ENCODE measurements around the gene TMEM184C. TPM values are rescaled to one million over a fixed set of nuclear protein-coding genes. Genes with fewer than 3 reads are reported as not detected.
A peak's percentile ranks its signal among the peaks of the same experiment; 100 is the strongest.

TMEM184C gene
- total RNA-seq, 1 donor: 38.2 TPM

DNA sequence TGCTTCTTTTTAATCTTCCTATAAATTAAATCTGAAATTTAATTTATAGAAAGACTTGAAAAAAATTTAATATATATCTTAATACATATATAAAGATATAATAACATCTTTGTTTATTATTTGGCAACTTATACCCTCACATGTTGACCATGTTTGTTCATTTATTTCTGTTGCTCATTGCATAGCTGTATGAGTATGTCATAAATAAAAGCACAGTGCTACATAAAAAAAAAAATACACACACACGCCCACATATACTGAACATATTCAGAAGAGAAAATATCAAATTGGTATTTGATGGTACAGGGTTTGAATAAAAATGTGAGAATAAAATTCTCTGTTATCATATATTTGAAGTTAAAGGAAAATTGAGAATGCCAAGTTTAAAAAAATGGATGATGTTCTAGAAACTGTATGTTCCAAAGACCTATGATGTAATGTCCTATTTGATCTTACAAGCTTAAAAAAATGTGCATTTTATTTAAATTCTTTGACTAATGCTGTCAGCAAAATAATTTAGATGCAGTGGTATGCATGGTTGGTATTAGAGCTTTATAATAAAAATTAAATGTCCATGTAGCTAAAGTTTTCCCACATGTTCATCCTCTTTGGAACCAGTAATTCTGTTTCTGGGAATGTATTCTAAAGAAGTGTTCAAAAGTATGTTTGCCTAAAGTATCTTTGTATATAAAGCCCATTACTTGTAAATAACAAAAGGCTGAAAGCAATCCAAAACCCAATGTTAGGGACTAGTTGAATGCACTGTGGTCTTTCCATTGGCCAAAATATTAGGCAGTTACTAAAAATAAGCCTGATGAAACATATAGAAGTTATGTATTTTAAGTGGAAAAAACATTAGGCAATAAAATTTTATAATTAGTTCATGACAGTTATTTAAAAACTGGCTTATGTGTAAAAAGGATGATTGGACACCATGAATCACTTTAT is 12.9 kb downstream of the TMEM184C start:
- no peak overlapping the region for H3K4me3 ChIP-seq (ENCODE audit: low read depth, low read length)
- DNase-seq (ENCODE audit: low read depth): no peak
- TF ChIP-seq, protein P1, sequence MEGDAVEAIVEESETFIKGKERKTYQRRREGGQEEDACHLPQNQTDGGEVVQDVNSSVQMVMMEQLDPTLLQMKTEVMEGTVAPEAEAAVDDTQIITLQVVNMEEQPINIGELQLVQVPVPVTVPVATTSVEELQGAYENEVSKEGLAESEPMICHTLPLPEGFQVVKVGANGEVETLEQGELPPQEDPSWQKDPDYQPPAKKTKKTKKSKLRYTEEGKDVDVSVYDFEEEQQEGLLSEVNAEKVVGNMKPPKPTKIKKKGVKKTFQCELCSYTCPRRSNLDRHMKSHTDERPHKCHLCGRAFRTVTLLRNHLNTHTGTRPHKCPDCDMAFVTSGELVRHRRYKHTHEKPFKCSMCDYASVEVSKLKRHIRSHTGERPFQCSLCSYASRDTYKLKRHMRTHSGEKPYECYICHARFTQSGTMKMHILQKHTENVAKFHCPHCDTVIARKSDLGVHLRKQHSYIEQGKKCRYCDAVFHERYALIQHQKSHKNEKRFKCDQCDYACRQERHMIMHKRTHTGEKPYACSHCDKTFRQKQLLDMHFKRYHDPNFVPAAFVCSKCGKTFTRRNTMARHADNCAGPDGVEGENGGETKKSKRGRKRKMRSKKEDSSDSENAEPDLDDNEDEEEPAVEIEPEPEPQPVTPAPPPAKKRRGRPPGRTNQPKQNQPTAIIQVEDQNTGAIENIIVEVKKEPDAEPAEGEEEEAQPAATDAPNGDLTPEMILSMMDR (IDR thresholded peaks at IDR 0.05; ENCODE audit: insufficient read depth, low read length): no peak

DNA sequence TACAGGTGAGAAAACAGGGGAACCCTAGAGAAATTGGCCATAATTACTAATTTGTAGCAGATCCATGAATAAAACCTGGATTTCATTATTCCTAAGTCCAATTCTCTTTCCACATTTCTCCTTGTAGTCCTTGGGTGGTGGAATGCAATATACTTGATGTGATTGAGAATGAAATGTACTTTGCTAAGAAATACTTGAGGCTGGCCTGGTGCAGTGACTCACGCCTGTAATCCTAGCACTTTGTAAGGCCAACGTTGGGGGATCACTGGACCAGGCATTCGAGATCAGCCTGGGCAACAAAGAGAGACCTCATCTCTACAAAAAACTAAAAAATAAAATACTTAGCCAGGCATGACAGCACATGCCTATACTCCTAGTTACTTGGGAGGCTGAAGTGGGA is 15.9 kb downstream of the TMEM184C start:
- DNase-seq (ENCODE audit: low read depth): no peak
- no peak overlapping the region for H3K4me3 ChIP-seq (ENCODE audit: low read depth, low read length)
- TF ChIP-seq, protein P1 (IDR thresholded peaks at IDR 0.05; ENCODE audit: insufficient read depth, low read length): no peak

DNA sequence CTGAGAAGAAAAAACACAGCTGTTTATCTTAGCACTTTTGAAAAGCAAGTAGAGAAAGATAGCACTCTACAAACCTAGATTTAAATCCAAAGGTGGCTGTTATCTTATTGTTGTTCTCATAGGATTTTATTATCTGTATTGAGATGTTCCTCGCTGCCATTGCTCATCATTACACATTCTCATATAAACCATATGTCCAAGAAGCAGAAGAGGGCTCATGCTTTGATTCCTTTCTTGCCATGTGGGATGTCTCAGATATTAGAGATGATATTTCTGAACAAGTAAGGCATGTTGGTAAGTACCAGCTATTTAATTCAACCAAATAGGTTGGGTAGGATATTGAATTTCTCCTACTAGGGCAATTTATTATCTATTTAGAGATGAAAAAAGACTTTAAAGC is 16.4 kb downstream of the TMEM184C start:
- no peak for DNase-seq (ENCODE audit: low read depth)
- TF ChIP-seq, protein P1 (IDR thresholded peaks at IDR 0.05; ENCODE audit: insufficient read depth, low read length): no peak
- H3K4me3 ChIP-seq (ENCODE audit: low read depth, low read length): no peak overlapping the region

DNA sequence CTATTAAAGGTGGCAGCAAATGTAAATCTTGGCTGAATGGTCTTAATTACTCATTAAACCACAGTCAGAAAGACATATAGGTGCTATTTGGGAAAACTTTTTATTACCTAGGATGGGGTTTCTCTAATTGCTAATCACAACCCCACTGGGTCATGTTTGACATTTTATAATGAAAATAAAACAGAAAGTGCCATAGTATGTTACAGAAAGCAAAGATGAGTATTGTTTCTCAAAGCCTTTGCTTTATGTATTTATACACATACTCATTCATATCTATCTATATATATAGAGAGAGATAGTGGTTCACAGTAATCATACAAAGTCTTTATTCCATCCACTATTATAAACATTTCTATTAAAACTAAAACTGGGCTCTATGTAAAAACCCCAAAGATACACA is 18.2 kb downstream of the TMEM184C start:
- no peak overlapping the region for H3K4me3 ChIP-seq (ENCODE audit: low read depth, low read length)
- TF ChIP-seq, protein P1 (IDR thresholded peaks at IDR 0.05; ENCODE audit: insufficient read depth, low read length): no peak
- DNase-seq (ENCODE audit: low read depth): no peak

DNA sequence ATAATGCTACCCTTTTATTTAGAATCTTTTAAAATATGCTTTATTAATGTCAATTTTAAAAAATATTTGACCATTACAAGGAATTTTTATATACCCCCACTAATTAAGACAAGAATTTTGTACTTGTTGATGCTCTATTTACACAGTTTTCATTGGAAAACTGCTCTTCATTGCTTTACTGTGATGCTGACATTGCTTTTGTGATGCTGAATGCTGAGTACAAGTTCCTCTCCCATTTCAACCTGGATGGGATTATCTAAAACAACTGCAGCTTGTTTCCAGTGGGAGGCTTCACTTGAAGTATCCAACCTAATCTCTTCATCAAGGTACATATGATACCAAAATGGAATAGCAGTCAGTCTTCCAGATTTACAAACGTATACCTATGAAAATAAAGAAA is 21.2 kb downstream of the TMEM184C start:
- TF ChIP-seq, protein P1 (IDR thresholded peaks at IDR 0.05; ENCODE audit: insufficient read depth, low read length): no peak
- no peak for DNase-seq (ENCODE audit: low read depth)
- H3K4me3 ChIP-seq (ENCODE audit: low read depth, low read length): no peak overlapping the region

DNA sequence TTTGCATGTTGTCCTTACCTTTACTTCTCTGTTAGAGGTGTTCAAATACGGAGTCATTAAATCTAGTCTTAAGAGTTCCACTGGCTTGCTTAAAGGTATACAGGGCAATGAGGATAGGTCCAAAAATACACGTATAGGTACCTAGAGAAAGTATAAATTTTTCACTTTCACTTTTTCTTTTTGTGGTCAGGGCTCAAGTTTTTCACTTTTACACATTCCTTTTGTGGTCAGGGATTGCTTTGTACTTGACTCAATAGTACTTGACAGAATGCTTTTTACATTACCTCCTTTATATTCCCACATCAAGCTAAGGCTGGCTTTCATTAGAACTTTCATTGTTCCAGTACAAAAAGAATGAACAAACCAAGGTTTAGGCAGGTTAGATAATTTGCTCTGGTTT is 21.7 kb downstream of the TMEM184C start:
- H3K4me3 ChIP-seq (ENCODE audit: low read depth, low read length): no peak overlapping the region
- peak; percentile 20 for DNase-seq (ENCODE audit: low read depth)
- TF ChIP-seq, protein P1 (IDR thresholded peaks at IDR 0.05; ENCODE audit: insufficient read depth, low read length): no peak
